Right atrium auricular region (tissue), 2 donors: ENCODE measurements around the gene TBL1XR1. TPM values are rescaled to one million over a fixed set of nuclear protein-coding genes. Genes with fewer than 3 reads are reported as not detected.

ENCODE experiments used
- DNase-seq: peaks from one replicate; pipeline ENCODE4 v3.0.0-alpha.2; 2019; ENCODE audit warnings: low spot score
- H3K27ac ChIP-seq, 2 donors: fragments of 200-600 bp; sonication (generic); 1 replicate in 1 of 2; 2 replicates in 1 of 2; pipeline ENCODE4 v1.5.1; 2016 to 2019
- H3K27me3 ChIP-seq, 2 donors: fragments of 200-600 bp; sonication (generic); one replicate each; pipeline versions ENCODE4 v1.5.1 to v1.6.0; 2017 to 2019
- H3K36me3 ChIP-seq: fragments of 200-600 bp; sonication (generic); one replicate; pipeline ENCODE4 v1.5.1; 2016
- H3K4me1 ChIP-seq, 2 donors: fragments of 200-600 bp; sonication (generic); one replicate each; pipeline versions ENCODE4 v1.5.1 to v1.6.0; 2017 to 2019
- H3K4me3 ChIP-seq, 2 donors: fragments of 200-600 bp; sonication (generic); 1 replicate in 1 of 2; 2 replicates in 1 of 2; pipeline ENCODE4 v1.5.1; 2017 to 2019; ENCODE audit warnings: mild to moderate bottlenecking in 1 of 2, moderate library complexity in 1 of 2
- H3K9me3 ChIP-seq, 2 donors: fragments of 200-600 bp; sonication (generic); one replicate each; pipeline ENCODE4 v1.5.1; 2019
- total RNA-seq, 2 donors: library from RNA; depleted of rRNA; stranded (reverse); fragments of >200 nt; gene quantifications; one replicate each; pipeline ENCODE4 v1.1.0, GENCODE V29; 2016
- TF ChIP-seq, protein P1 (sequence below), 2 donors: fragments of 200-600 bp; sonication (generic); IDR thresholded peaks; one replicate each; pipeline ENCODE4 v1.5.1; 2019; ENCODE audit warnings: antibody characterized with exemption in 2 of 2

The TBL1XR1 gene
- total RNA-seq, 2 donors from 2014 or later = 68.2 to 79.9 TPM

GRCh38 chr3:177105623-177106022 lies 91.7 kb downstream of the TBL1XR1 start:
- no peak overlapping the region for H3K27ac ChIP-seq
- H3K9me3 ChIP-seq = no peaks in the 10 kb centered on the region
- H3K4me1 ChIP-seq = peaks cover 0 to 65% of the 10 kb centered on the region in 2 donors
- H3K27me3 ChIP-seq = no peaks in the 10 kb centered on the region
- DNase-seq = no peak
- no peaks in the 10 kb centered on the region for H3K36me3 ChIP-seq
- H3K4me3 ChIP-seq = no peak overlapping the region
- TF ChIP-seq, protein P1, sequence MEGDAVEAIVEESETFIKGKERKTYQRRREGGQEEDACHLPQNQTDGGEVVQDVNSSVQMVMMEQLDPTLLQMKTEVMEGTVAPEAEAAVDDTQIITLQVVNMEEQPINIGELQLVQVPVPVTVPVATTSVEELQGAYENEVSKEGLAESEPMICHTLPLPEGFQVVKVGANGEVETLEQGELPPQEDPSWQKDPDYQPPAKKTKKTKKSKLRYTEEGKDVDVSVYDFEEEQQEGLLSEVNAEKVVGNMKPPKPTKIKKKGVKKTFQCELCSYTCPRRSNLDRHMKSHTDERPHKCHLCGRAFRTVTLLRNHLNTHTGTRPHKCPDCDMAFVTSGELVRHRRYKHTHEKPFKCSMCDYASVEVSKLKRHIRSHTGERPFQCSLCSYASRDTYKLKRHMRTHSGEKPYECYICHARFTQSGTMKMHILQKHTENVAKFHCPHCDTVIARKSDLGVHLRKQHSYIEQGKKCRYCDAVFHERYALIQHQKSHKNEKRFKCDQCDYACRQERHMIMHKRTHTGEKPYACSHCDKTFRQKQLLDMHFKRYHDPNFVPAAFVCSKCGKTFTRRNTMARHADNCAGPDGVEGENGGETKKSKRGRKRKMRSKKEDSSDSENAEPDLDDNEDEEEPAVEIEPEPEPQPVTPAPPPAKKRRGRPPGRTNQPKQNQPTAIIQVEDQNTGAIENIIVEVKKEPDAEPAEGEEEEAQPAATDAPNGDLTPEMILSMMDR (IDR thresholded peaks at IDR 0.05) = no peak

DNA sequence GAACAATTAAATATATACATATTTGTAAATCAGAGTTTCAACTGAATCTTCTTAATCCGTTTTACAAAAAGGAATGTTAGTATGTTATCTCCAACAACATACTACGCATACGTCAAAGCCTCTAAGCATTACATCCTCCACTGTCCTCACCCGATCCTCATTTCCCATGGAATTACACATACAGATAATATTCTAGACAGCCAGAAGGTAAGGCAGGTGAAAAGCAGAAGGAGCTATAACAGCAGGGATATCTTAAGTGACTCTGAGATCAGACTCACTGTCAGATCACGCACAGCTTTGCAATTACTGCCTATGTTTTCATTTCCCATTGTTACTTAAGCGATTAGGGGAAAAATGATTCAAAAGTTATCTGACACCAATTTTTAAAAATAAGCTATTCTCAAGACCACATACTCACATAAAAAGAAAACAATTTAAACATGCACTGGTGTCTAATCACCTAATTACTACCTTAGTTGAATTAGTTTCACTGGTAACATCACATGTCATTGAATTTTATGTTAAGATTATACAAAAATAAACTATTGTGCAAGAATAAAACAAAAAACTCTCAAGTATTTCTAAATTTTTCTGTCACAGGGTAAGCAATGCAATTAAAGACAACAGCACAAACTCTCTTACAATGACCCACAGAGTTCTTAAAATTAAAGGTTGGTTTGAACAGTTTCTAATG lies 92.8 kb downstream of the TBL1XR1 start:
- Histone ChIP-seq H3K36me3 (no peaks in the 10 kb centered on the region), H3K4me1 (peaks cover 0 to 56% of the 10 kb centered on the region in 2 donors), H3K4me3 (no peak overlapping the region), H3K9me3 (no peaks in the 10 kb centered on the region), H3K27me3 (no peaks in the 10 kb centered on the region), H3K27ac (peak overlapping the region in 1 of 2 donors; percentile 32)
- no peak for DNase-seq
- TF ChIP-seq, protein P1 (IDR thresholded peaks at IDR 0.05) = no peak

GRCh38 chr3:177102553-177102952 lies 94.7 kb downstream of the TBL1XR1 start:
- Histone ChIP-seq H3K36me3 (no peaks in the 10 kb centered on the region), H3K4me3 (no peak overlapping the region), H3K27ac (peak overlapping the region in 1 of 2 donors; percentile 66), H3K27me3 (no peaks in the 10 kb centered on the region), H3K4me1 (peaks cover 0 to 60% of the 10 kb centered on the region in 2 donors), H3K9me3 (no peaks in the 10 kb centered on the region)
- DNase-seq = no peak
- TF ChIP-seq, protein P1 (IDR thresholded peaks at IDR 0.05) = no peak

DNA sequence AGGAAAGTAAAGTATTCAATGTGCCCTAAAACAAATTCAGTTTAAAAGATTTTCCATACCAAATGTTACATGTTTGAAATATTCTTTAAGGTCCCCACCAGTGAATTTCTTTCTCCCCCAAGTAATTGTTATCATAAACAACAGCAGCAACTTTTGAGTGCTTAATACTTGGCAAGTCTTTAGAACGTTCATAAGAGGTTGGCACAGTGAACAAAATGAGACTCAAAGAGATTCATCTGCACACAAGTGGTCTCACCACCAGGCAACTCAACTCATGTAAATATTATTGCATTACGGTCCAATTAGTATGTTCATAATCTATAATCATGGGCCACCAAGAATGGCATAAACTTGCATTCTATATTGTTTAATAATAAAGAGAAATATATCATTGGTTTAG lies 98.7 kb downstream of the TBL1XR1 start:
- Histone ChIP-seq H3K27me3 (no peaks in the 10 kb centered on the region), H3K27ac (peak overlapping the region in 1 of 2 donors; percentile 37), H3K36me3 (no peaks in the 10 kb centered on the region), H3K4me3 (no peak overlapping the region), H3K4me1 (peaks cover 0 to 30% of the 10 kb centered on the region in 2 donors), H3K9me3 (no peaks in the 10 kb centered on the region)
- DNase-seq = no peak
- TF ChIP-seq, protein P1 (IDR thresholded peaks at IDR 0.05) = no peak

- TF ChIP-seq, protein P1 (IDR thresholded peaks at IDR 0.05) = no peak
- no peak overlapping the region for H3K27ac ChIP-seq
- H3K36me3 ChIP-seq = no peaks in the 10 kb centered on the region
- peaks cover 0 to 16% of the 10 kb centered on the region in 2 donors for H3K4me1 ChIP-seq
- H3K9me3 ChIP-seq = peaks cover 0 to 6% of the 10 kb centered on the region in 2 donors
- no peak overlapping the region for H3K4me3 ChIP-seq
- no peak for DNase-seq
- no peaks in the 10 kb centered on the region for H3K27me3 ChIP-seq
These were observed 100.7 kb downstream of the TBL1XR1 start for GRCh38 chr3:177096615-177097014.

- H3K4me1 ChIP-seq = peaks cover 0 to 21% of the 10 kb centered on the region in 2 donors
- no peak overlapping the region for H3K27ac ChIP-seq
- no peak for DNase-seq
- TF ChIP-seq, protein P1 (IDR thresholded peaks at IDR 0.05) = no peak
- H3K36me3 ChIP-seq = no peaks in the 10 kb centered on the region
- H3K9me3 ChIP-seq = peaks cover 0 to 6% of the 10 kb centered on the region in 2 donors
- no peak overlapping the region for H3K4me3 ChIP-seq
- H3K27me3 ChIP-seq = no peaks in the 10 kb centered on the region
These were observed 103.3 kb downstream of the TBL1XR1 start for GRCh38 chr3:177093966-177094365.
